Measurements from ENCODE around the gene TCIRG1.
A peak's percentile ranks its signal among the peaks of the same experiment; 100 is the strongest.

Gene TCIRG1

DNA sequence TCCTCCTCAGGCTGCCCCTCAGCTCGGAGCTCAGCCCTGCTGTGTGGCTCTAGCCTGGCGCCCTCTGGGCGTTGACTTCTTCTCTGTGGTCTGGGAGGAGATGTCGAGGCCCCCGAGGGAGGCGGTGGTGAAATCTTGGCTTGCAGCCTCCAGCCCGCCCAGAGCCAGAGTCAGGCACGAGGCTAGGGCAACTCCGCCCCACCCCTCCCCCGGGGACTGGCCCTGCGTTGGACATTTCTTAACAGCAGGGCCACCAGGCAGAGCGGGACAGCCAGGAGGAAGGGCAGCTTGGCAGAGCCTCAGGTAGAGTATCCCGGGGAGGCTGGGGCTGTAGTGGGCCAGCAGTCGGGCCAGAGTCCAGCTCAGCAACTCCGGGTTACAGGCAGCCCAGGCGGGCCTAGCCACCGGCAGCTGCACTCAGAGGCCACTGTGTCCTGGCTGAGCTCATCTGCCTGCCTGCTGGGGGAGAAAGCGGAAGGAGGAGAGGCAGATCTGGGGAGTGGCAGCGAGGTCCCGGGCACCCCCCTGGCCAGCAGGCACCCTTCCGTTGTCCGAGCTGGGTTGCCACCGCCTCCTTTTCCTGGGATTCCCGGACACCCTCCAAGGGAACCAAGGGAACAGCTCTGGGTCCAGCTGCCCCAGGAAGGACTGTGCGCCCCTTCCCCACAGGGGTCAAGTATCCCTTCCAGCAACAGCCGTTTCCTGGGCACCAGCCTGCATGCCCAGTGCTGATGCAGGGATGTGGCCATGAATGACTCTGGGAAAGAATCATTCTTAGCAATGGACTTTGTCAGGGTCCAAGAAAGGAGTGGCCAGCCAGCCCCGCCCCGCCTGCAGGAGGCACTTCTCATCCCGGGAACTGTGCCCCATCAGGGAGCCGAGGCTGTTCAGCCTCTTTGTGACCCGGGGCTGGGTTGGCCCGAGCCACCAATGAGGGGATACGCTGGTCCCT is 28.5 kb upstream of the TCIRG1 start, which contains the start of gene ALDH3B1:
Gene ALDH3B1 (plus strand): TSS at position 238 of the 952 bp plus-strand sequence. CDS start 4,971 bp downstream, outside the sequence.
- Histone ChIP-seq H3K36me3 (peaks cover 0 to 17% (median 0%) of the 10 kb centered on the region in 11 experiments; a peak in 8 of 22 replicates), H3K4me2 (peak within 1 kb of the TSS; percentile 93 to 100 (median 98)), H3K9me3 (replicated peaks in 1 of 11) (no peaks in the 10 kb centered on the region), H3K4me3 (peak within 1 kb of the TSS; percentile 52 to 75 (median 67)), H4K20me1 (peaks cover 0 to 19% (median 6%) of the 10 kb centered on the region in 11 experiments; a peak in 9 of 22 replicates), H3K27ac (peak within 1 kb of the TSS; percentile 91 to 100 (median 96)), H3K9ac (peak within 1 kb of the TSS; percentile 87 to 98 (median 92)), H3K4me1 (peaks cover 94 to 100% (median 96%) of the 10 kb centered on the region in 10 experiments), H3K27me3 (no peaks in the 10 kb centered on the region)
- TF ChIP-seq Cebpa-rat (IDR thresholded peaks at IDR 0.05) = peak in 9 of 11 experiments; percentile 34 to 93 (median 80); a peak in 15 of 22 replicates

DNA sequence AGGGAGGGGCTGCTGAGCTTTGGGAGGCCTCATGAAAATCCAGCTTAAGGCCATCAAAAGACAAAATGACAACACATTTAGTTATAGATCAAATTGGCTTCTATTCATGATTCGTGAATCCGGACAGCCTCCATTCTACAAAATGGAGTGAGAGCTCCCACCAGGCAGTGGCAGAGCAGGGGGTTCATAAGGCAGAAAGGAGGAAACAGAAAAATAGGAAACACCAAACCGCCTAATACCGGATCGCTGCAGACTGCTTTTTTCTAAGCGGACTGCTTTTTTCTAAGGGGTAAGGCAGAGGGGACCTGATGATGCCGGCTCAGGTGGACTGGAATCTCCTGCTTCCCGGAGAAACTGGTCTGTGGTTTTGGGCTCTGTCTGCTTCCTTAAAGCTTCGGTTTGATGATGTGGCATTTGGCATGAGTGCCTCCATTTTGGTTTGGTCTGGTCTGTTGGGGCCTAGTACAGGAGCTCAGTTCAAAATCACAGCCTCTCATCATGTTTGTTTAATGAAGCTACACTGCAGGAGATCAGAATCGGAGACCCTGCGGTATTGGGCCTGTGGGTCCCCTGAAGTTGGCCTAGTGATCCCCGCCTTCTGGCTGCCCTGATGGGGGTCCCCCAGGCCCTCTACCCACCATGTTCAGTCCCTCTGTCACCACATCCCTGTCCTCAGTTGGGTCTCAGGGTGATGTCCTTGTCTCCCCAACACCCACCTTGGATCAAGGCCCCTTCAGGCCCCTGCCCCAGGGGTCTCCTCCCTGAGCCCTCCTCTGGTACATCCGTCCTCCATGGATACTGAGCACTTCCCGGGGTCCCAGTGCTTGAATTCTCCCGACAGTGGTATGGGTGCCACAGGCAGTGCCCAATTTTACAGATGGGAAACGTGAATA is 27.5 kb upstream of the TCIRG1 start:
- H3K9ac ChIP-seq = peak overlapping the region; percentile 87 to 98 (median 92)
- no peaks in the 10 kb centered on the region for H3K9me3 ChIP-seq (replicated peaks in 1 of 11)
- H3K4me3 ChIP-seq = peak overlapping the region; percentile 52 to 75 (median 67)
- peaks cover 0 to 24% (median 0%) of the 10 kb centered on the region in 11 experiments; a peak in 8 of 22 replicates for H3K36me3 ChIP-seq
- H3K4me2 ChIP-seq = peak overlapping the region; percentile 93 to 100 (median 98)
- peak overlapping the region; percentile 91 to 100 (median 96) for H3K27ac ChIP-seq
- H3K27me3 ChIP-seq = no peaks in the 10 kb centered on the region
- no peak for TF ChIP-seq Cebpa-rat (IDR thresholded peaks at IDR 0.05)
- H3K4me1 ChIP-seq = peaks cover 92 to 97% (median 94%) of the 10 kb centered on the region in 10 experiments
- peaks cover 0 to 24% (median 10%) of the 10 kb centered on the region in 11 experiments; a peak in 9 of 22 replicates for H4K20me1 ChIP-seq

DNA sequence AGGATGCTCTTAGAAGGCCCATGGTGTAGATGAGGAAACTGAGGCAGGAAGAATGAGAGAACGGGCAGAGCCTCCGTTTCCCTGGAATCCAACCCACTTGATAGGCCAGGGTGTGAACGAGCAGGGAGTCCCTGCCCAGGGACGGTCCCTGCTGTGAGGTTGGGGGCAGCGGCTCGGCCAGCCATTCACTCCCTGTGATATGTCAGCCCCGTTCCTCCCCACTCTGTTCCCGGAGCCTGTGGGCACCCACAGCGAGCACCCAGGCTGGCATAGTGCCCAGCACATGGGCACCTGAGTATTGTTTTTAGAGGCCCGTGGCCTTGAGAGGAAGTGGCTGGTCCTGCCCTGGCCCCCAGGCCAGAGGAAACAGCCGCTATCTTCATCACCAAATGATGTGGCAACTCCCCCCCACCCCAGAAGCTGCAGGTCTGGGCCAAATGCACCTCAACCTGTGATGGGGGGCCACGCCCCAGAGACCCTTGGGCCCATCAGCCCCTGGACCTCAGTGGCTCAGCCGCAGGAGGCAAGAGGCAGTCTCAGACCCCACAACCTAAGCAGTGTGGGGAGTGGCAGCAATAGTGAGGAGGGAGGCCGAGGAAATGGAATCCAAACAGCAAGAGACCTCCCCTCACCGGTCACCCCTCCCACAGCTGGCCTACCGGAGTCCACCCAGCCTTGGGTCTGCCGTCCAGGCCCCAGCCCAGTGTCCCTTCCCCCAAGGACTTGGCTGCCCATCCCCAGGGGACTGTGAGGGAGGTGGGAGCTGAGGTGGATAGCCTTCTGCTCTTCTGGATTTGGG is 26.6 kb upstream of the TCIRG1 start:
- peak overlapping the region; percentile 93 to 100 (median 98) for H3K4me2 ChIP-seq
- H4K20me1 ChIP-seq = peaks cover 0 to 34% (median 16%) of the 10 kb centered on the region in 11 experiments; a peak in 11 of 22 replicates
- H3K4me3 ChIP-seq = peak overlapping the region in 8 of 10 experiments; percentile 54 to 75 (median 70); a peak in 14 of 20 replicates
- TF ChIP-seq Cebpa-rat (IDR thresholded peaks at IDR 0.05) = no peak
- peak overlapping the region; percentile 87 to 98 (median 92) for H3K9ac ChIP-seq
- peaks cover 0 to 26% (median 0%) of the 10 kb centered on the region in 11 experiments; a peak in 8 of 22 replicates for H3K36me3 ChIP-seq
- H3K4me1 ChIP-seq = peaks cover 92 to 98% (median 94%) of the 10 kb centered on the region in 10 experiments
- peak overlapping the region; percentile 91 to 100 (median 96) for H3K27ac ChIP-seq
- H3K27me3 ChIP-seq = no peaks in the 10 kb centered on the region
- no peaks in the 10 kb centered on the region for H3K9me3 ChIP-seq (replicated peaks in 1 of 11)

DNA sequence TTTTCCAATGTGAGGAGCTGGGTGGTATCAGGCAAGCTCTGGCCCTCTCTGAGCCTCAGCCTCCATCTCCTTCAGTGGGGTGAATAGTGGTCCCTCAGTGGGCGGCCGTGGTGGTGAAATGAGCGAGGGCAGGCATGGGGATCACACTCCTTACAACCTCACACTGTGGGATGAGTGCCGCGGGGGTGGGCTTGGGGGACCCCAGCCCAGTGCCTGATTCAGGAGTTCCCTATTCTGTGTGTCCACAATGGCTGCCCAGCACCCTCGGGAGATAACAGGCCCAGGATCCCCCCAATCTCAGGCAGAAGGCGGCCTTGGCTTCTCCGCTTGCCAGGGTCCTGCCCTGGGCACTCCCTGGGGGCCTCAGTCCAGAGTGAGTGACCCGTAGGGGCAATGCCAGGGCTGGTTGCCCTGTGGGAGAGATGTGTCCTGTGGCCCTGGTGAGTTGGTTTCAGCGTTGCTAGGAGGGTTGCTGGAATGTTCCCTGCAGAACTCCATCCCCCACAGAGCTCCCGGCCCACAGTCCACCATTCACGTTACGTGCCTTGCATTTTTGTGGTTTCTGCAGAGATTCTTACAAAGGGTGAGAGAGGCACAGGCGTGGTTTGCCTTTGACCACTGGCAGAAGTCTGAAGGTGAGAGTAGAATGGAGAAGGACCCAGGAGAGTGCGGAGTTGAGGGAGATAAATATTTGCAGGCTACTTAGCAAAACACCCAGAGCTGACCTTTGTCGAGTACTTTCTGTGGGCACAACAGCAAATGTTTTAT is 25.8 kb upstream of the TCIRG1 start:
- Histone ChIP-seq H4K20me1 (peaks cover 0 to 38% (median 16%) of the 10 kb centered on the region in 11 experiments; a peak in 11 of 22 replicates), H3K27me3 (no peaks in the 10 kb centered on the region), H3K36me3 (peaks cover 0 to 34% (median 0%) of the 10 kb centered on the region in 11 experiments; a peak in 8 of 22 replicates), H3K27ac (peak overlapping the region in 10 of 11 experiments; percentile 95 to 100 (median 96); a peak in 19 of 22 replicates), H3K9ac (peak overlapping the region; percentile 87 to 98 (median 92); a peak in 17 of 22 replicates), H3K9me3 (replicated peaks in 1 of 11) (no peaks in the 10 kb centered on the region), H3K4me2 (peak overlapping the region; percentile 93 to 100 (median 98)), H3K4me3 (peak overlapping the region in 4 of 10 experiments; percentile 60 to 75 (median 68); a peak in 7 of 20 replicates), H3K4me1 (peaks cover 92 to 97% (median 93%) of the 10 kb centered on the region in 10 experiments)
- no peak for TF ChIP-seq Cebpa-rat (IDR thresholded peaks at IDR 0.05)

DNA sequence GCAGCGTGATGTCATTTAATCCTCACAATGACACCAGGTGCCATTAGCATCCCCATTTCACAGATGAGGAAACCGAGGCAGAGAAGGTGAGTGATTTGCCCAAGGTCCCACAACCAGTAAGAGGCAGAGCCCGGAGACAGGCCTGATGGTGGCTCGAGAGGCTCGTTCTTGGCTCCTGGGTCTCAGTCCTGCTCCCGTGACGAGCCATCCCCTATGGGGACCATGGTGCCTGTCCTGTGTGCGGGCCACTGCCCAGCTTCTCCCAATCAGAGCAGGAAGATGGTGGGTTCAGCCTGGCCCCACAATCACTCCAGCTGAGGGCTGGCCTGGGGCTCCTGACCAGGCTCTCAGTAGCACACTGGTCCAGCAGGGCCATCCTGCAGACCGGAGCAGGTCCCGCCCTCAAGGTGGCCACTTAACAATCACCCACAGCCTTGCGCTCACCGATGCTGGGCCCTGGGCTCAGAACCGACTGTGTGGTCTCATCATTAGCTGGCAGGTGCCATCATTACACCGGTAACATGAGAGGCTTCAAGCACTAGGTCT is 25.1 kb upstream of the TCIRG1 start:
- H3K9me3 ChIP-seq (replicated peaks in 1 of 11) = no peaks in the 10 kb centered on the region
- peaks cover 0 to 38% (median 16%) of the 10 kb centered on the region in 11 experiments; a peak in 11 of 22 replicates for H4K20me1 ChIP-seq
- H3K9ac ChIP-seq = peak overlapping the region; percentile 74 to 98 (median 90); a peak in 19 of 22 replicates
- H3K4me1 ChIP-seq = peaks cover 87 to 95% (median 90%) of the 10 kb centered on the region in 10 experiments
- H3K36me3 ChIP-seq = peaks cover 0 to 38% (median 1%) of the 10 kb centered on the region in 11 experiments; a peak in 9 of 22 replicates
- peak overlapping the region; percentile 93 to 100 (median 98) for H3K4me2 ChIP-seq
- TF ChIP-seq Cebpa-rat (IDR thresholded peaks at IDR 0.05) = no peak
- peak overlapping the region; percentile 91 to 100 (median 96) for H3K27ac ChIP-seq
- H3K4me3 ChIP-seq = peak overlapping the region in 3 of 10 experiments; percentile 6 to 47 (median 40); a peak in 3 of 20 replicates
- no peaks in the 10 kb centered on the region for H3K27me3 ChIP-seq

DNA sequence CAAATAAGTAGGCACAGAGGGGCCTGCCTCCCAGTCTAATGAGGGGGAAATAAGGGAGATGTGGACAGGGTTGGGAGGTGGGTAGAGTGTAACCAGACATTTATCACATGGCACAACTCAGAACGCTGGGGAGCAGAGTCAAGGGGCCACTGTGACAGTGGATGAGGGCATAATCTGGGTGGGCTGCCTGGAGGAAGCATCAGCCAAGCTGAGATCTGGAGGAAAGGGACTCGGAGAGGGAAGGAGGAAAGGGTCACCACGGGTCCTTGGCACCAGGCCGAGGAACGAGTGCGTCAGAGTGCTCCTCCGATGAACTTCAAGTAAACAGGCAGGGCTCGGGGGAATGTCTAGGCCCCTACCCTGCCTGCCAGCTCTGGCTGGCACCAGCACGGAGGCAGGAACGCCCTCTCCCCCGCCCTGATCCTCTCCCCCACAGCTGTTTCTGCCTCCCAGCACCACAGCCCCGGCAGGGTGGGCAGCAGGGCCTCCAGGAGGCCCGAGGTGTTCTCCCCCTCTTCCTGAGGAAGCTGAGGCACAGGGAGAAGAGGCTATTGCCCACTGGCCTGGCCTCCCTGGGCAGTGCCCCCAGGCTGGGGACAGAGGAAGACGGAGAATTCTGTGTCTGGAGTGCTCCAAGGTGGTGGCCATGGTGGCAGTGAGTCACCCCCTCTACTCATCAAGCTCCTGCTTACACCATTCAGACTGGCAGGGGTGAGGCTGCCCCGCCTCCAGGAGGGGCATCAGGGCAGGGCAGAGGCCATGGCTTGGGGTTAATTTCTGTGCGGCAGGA is 24.5 kb upstream of the TCIRG1 start:
- Histone ChIP-seq H4K20me1 (peaks cover 0 to 41% (median 16%) of the 10 kb centered on the region in 11 experiments; a peak in 11 of 22 replicates), H3K27ac (peak overlapping the region; percentile 91 to 100 (median 96)), H3K4me1 (peaks cover 80 to 90% (median 84%) of the 10 kb centered on the region in 10 experiments), H3K9me3 (replicated peaks in 1 of 11) (no peaks in the 10 kb centered on the region), H3K4me2 (peak overlapping the region; percentile 93 to 100 (median 98)), H3K9ac (peak overlapping the region; percentile 74 to 98 (median 90)), H3K36me3 (peaks cover 0 to 45% (median 6%) of the 10 kb centered on the region in 11 experiments; a peak in 9 of 22 replicates), H3K4me3 (peak overlapping the region in 7 of 10 experiments; percentile 3 to 50 (median 20); a peak in 8 of 20 replicates), H3K27me3 (no peaks in the 10 kb centered on the region)
- TF ChIP-seq Cebpa-rat (IDR thresholded peaks at IDR 0.05) = no peak
